GM23338 (cell line): ENCODE measurements around the gene IL19. TPM values are rescaled to one million over a fixed set of nuclear protein-coding genes. Genes with fewer than 3 reads are reported as not detected.

Experiments
- ATAC-seq: fragments of 200-7000 bp; cut with Tn5 transposase; 3 replicates; pipeline ENCODE4 v1.9.1; 2020
- DNase-seq: peaks from one replicate; pipeline ENCODE4 v3.0.0-alpha.2; 2015; ENCODE audit warnings: low spot score
- H2AFZ ChIP-seq: fragments of 200-600 bp; sonication (generic); 2 replicates; pipeline ENCODE4 v1.8.0; 2016; ENCODE audit warnings: antibody characterized with exemption, mild to moderate bottlenecking, moderate library complexity
- H3F3A ChIP-seq: fragments of 200-600 bp; sonication (generic); replicated peaks from 2 replicates; pipeline ENCODE4 v1.8.0; 2017; ENCODE audit warnings: antibody characterized with exemption, mixed run types, low read depth
- H3K27ac ChIP-seq: fragments of 200-600 bp; sonication (generic); 2 replicates; pipeline ENCODE4 v1.6.1; 2016; ENCODE audit warnings: low read depth
- H3K27me3 ChIP-seq: fragments of 200-600 bp; sonication (generic); 2 replicates; pipeline ENCODE4 v1.8.0; 2016; ENCODE audit warnings: mild to moderate bottlenecking, mixed run types, moderate library complexity; ENCODE audit not compliant: insufficient read depth
- H3K36me3 ChIP-seq: fragments of 200-600 bp; sonication (generic); 2 replicates; pipeline ENCODE4 v1.8.0; 2016; ENCODE audit warnings: mild to moderate bottlenecking; ENCODE audit not compliant: insufficient read depth
- H3K4me1 ChIP-seq: fragments of 200-600 bp; sonication (generic); 2 replicates; pipeline ENCODE4 v1.8.0; 2016; ENCODE audit warnings: mild to moderate bottlenecking, moderate library complexity; ENCODE audit not compliant: insufficient read depth
- H3K4me2 ChIP-seq: fragments of 200-600 bp; sonication (generic); 2 replicates; pipeline ENCODE4 v1.7.1; 2017; ENCODE audit warnings: mixed run types
- H3K4me3 ChIP-seq: fragments of 200-600 bp; sonication (generic); 2 replicates; pipeline ENCODE4 v1.6.1; 2016; ENCODE audit warnings: mixed run types
- H3K79me2 ChIP-seq: fragments of 200-600 bp; sonication (generic); replicated peaks from 2 replicates; pipeline ENCODE4 v1.8.0; 2017; ENCODE audit warnings: mild to moderate bottlenecking; ENCODE audit not compliant: insufficient read depth
- H3K9me2 ChIP-seq: fragments of 200-600 bp; sonication (generic); 2 replicates; pipeline ENCODE4 v1.8.0; 2017; ENCODE audit not compliant: insufficient read depth
- H4K20me1 ChIP-seq: fragments of 200-600 bp; sonication (generic); replicated peaks from 2 replicates; pipeline ENCODE4 v1.8.0; 2017; ENCODE audit warnings: mild to moderate bottlenecking; ENCODE audit not compliant: insufficient read depth
- H3K27ac Mint-ChIP-seq: 2 replicates; pipeline ENCODE4 v1.8.0; 2020; ENCODE audit warnings: inconsistent platforms, mild to moderate bottlenecking, moderate library complexity, mixed read lengths
- H3K27me3 Mint-ChIP-seq: 3 replicates; pipeline ENCODE4 v1.8.0; 2022; ENCODE audit warnings: low read depth, mild to moderate bottlenecking, moderate library complexity, mixed read lengths, inconsistent platforms; ENCODE audit not compliant: insufficient read depth, poor library complexity
- H3K36me3 Mint-ChIP-seq: 3 replicates; pipeline ENCODE4 v1.8.0; 2021; ENCODE audit warnings: low read depth, mild to moderate bottlenecking, inconsistent platforms, moderate library complexity, mixed read lengths
- H3K4me1 Mint-ChIP-seq: 3 replicates; pipeline ENCODE4 v1.8.0; 2020; ENCODE audit warnings: mild to moderate bottlenecking, inconsistent platforms, mixed read lengths
- H3K4me3 Mint-ChIP-seq: 3 replicates; pipeline ENCODE4 v1.8.0; 2021; ENCODE audit warnings: moderate library complexity, mild to moderate bottlenecking, inconsistent platforms, mixed read lengths
- H3K9me3 Mint-ChIP-seq: 3 replicates; pipeline ENCODE4 v1.8.0; 2020; ENCODE audit warnings: moderate library complexity, mild to moderate bottlenecking, inconsistent platforms, mixed read lengths
- CREB1 ChIP-seq: fragments of 250-450 bp; sonication (Bioruptor Pico); IDR thresholded peaks from 2 replicates; pipeline ENCODE4 v1.5.0; 2020; ENCODE audit warnings: low read depth, mild to moderate bottlenecking, moderate library complexity
- EZH2 ChIP-seq: fragments of 200-600 bp; sonication (generic); IDR thresholded peaks from one replicate; pipeline ENCODE4 v1.8.0; 2017; ENCODE audit warnings: antibody characterized with exemption, mild to moderate bottlenecking, low read depth; ENCODE audit not compliant: unreplicated experiment
- EZH2phosphoT487 ChIP-seq: fragments of 200-600 bp; sonication (generic); IDR thresholded peaks from one replicate; pipeline ENCODE4 v1.8.1; 2018; ENCODE audit warnings: antibody characterized with exemption; ENCODE audit not compliant: unreplicated experiment
- JUNB ChIP-seq: IDR thresholded peaks from one replicate; pipeline ENCODE4 v1.6.1; 2016; ENCODE audit warnings: antibody characterized with exemption; ENCODE audit not compliant: unreplicated experiment
- NANOG ChIP-seq: IDR thresholded peaks from 2 replicates; pipeline ENCODE4 v1.6.1; 2016; ENCODE audit warnings: antibody characterized with exemption, borderline replicate concordance
- POLR2AphosphoS5 ChIP-seq: IDR thresholded peaks from 2 replicates; pipeline ENCODE4 v1.6.1; 2016; ENCODE audit warnings: antibody characterized with exemption, low read depth
- STAT1 ChIP-seq: IDR thresholded peaks from one replicate; pipeline ENCODE4 v1.6.1; 2016; ENCODE audit warnings: antibody characterized with exemption; ENCODE audit not compliant: unreplicated experiment
- ZNF114 ChIP-seq: fragments of 250-450 bp; sonication (Bioruptor Pico); IDR thresholded peaks from 2 replicates; pipeline ENCODE4 v1.5.0; 2020; ENCODE audit warnings: mild to moderate bottlenecking, moderate library complexity
- polyA plus RNA-seq: library from polyadenylated mRNA; unstranded; fragments of >200 nt; fragmentation: Nextera tagmentation; extraction: Ambion mirVana; gene quantifications from 2 replicates; pipeline ENCODE4 v1.2.1, GENCODE V29; 2016
- total RNA-seq: library from RNA; depleted of rRNA; stranded (reverse); fragments of >200 nt; shearing (Covaris generic); gene quantifications from 2 replicates; pipeline ENCODE4 v1.2.3, GENCODE V29; 2014
- TF ChIP-seq, protein P1 (sequence below): fragments of 250-450 bp; sonication (Bioruptor Pico); IDR thresholded peaks from 2 replicates; pipeline ENCODE4 v1.5.0; 2020; ENCODE audit warnings: mild to moderate bottlenecking, moderate library complexity
- TF ChIP-seq, protein P2 (sequence below): IDR thresholded peaks from 2 replicates; pipeline ENCODE4 v1.6.1; 2016; ENCODE audit warnings: antibody characterized with exemption

IL19 gene
- total and polyA plus RNA-seq, 2 experiments from 2014 or later, result not detected

DNA sequence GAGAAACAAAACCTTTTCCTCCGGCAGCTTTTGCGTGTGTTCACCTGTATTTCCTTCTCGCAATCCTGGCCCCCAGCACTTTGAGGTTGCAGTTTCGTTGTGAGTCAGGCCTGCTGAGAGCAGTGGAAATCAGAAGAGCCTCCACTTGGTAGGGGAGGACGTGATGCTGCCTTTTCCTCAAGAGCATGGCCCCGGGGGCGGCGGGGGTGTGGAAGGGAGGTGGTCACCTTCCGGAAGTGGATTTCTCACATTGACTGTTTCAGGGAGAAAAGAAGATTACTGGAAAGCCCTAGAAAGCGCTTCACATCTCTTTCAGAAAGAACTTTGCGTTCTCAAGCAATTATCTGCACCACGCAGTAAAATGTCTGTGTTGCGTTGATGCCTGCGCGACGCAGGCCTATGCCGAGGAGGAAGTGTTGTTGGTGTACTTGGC is 13.9 kb downstream of the IL19 start (continued):
- TF ChIP-seq, protein P1, sequence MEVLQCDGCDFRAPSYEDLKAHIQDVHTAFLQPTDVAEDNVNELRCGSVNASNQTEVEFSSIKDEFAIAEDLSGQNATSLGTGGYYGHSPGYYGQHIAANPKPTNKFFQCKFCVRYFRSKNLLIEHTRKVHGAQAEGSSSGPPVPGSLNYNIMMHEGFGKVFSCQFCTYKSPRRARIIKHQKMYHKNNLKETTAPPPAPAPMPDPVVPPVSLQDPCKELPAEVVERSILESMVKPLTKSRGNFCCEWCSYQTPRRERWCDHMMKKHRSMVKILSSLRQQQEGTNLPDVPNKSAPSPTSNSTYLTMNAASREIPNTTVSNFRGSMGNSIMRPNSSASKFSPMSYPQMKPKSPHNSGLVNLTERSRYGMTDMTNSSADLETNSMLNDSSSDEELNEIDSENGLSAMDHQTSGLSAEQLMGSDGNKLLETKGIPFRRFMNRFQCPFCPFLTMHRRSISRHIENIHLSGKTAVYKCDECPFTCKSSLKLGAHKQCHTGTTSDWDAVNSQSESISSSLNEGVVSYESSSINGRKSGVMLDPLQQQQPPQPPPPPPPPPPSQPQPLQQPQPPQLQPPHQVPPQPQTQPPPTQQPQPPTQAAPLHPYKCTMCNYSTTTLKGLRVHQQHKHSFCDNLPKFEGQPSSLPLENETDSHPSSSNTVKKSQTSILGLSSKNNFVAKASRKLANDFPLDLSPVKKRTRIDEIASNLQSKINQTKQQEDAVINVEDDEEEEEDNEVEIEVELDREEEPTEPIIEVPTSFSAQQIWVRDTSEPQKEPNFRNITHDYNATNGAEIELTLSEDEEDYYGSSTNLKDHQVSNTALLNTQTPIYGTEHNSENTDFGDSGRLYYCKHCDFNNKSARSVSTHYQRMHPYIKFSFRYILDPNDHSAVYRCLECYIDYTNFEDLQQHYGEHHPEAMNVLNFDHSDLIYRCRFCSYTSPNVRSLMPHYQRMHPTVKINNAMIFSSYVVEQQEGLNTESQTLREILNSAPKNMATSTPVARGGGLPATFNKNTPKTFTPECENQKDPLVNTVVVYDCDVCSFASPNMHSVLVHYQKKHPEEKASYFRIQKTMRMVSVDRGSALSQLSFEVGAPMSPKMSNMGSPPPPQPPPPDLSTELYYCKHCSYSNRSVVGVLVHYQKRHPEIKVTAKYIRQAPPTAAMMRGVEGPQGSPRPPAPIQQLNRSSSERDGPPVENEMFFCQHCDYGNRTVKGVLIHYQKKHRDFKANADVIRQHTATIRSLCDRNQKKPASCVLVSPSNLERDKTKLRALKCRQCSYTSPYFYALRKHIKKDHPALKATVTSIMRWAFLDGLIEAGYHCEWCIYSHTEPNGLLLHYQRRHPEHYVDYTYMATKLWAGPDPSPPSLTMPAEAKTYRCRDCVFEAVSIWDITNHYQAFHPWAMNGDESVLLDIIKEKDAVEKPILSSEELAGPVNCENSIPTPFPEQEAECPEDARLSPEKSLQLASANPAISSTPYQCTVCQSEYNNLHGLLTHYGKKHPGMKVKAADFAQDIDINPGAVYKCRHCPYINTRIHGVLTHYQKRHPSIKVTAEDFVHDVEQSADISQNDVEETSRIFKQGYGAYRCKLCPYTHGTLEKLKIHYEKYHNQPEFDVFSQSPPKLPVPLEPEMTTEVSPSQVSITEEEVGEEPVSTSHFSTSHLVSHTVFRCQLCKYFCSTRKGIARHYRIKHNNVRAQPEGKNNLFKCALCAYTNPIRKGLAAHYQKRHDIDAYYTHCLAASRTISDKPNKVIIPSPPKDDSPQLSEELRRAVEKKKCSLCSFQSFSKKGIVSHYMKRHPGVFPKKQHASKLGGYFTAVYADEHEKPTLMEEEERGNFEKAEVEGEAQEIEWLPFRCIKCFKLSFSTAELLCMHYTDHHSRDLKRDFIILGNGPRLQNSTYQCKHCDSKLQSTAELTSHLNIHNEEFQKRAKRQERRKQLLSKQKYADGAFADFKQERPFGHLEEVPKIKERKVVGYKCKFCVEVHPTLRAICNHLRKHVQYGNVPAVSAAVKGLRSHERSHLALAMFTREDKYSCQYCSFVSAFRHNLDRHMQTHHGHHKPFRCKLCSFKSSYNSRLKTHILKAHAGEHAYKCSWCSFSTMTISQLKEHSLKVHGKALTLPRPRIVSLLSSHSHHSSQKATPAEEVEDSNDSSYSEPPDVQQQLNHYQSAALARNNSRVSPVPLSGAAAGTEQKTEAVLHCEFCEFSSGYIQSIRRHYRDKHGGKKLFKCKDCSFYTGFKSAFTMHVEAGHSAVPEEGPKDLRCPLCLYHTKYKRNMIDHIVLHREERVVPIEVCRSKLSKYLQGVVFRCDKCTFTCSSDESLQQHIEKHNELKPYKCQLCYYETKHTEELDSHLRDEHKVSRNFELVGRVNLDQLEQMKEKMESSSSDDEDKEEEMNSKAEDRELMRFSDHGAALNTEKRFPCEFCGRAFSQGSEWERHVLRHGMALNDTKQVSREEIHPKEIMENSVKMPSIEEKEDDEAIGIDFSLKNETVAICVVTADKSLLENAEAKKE, result no peak
- no peak for TF ChIP-seq ZNF114 (CRISPR knock-in tag)
- TF ChIP-seq POLR2AphosphoS5, result no peak
- no peak for TF ChIP-seq STAT1
- no peak for TF ChIP-seq CREB1 (CRISPR knock-in tag)
- no peak for TF ChIP-seq EZH2phosphoT487
- no peak for TF ChIP-seq NANOG
- TF ChIP-seq JUNB, result no peak
- no peak for TF ChIP-seq EZH2

DNA sequence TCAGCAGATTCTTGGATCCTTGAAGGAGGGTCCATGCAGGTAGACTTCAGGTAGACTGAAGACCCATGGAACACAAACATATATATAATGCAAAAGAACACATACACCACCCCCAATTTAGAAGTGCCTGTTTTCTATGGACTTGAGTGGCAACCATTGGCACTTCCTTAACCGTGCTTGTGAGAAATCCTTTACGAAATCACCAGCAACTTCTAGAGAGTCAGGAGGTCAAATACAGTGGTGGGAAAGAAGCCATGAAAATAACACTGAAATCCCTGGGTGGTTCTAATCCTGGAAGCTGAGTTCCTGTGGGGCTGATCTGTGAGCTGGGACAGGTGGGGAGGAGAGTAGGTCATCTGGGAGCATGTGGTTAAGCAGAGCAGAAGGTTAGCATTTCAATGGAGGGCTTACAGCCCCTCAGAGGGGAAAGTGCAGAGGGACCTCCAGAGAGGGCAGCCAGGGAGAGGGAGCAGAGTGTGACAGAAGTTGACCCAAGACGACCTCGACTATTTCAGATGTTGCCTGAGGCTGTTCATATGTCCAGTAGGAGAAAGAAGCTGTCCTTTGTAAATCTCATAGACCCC is 14.7 kb downstream of the IL19 start:
- H3K4me3 Mint-ChIP-seq, result no peak overlapping the region
- Histone ChIP-seq H3K36me3 (no peaks in the 10 kb centered on the region), H3K79me2 (no peaks in the 10 kb centered on the region), H4K20me1 (no peaks in the 10 kb centered on the region), H3K27ac (no peak overlapping the region), H3K4me2 (no peak overlapping the region), H3K4me3 (no peak overlapping the region), H3K9me2 (no peaks in the 10 kb centered on the region), H2AFZ (no peak overlapping the region), H3K27me3 (no peaks in the 10 kb centered on the region), H3K4me1 (no peaks in the 10 kb centered on the region), H3F3A (no peaks in the 10 kb centered on the region)
- ATAC-seq, result no peak; the same call in 2 of the 3 replicates
- no peak for DNase-seq
- peak overlapping the region; percentile 20; the same call in 1 of the 2 replicates for H3K27ac Mint-ChIP-seq
- no peak for TF ChIP-seq POLR2AphosphoS5
- TF ChIP-seq, protein P2, sequence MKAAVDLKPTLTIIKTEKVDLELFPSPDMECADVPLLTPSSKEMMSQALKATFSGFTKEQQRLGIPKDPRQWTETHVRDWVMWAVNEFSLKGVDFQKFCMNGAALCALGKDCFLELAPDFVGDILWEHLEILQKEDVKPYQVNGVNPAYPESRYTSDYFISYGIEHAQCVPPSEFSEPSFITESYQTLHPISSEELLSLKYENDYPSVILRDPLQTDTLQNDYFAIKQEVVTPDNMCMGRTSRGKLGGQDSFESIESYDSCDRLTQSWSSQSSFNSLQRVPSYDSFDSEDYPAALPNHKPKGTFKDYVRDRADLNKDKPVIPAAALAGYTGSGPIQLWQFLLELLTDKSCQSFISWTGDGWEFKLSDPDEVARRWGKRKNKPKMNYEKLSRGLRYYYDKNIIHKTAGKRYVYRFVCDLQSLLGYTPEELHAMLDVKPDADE, result no peak
- H3K27me3 Mint-ChIP-seq, result peaks cover 3% of the 10 kb centered on the region
- peaks cover 4% of the 10 kb centered on the region; the same call in 2 of the 3 replicates for H3K4me1 Mint-ChIP-seq
- no peaks in the 10 kb centered on the region for H3K9me3 Mint-ChIP-seq
- H3K36me3 Mint-ChIP-seq, result no peaks in the 10 kb centered on the region
